GM13977 (cell line): ENCODE results near the gene BARX2.

Experiments
- DNase-seq: peaks from one replicate; pipeline ENCODE4 v3.0.0; 2012; ENCODE audit warnings: low spot score
- in situ Hi-C: fragments of 300-500 bp; cut with MboI; formaldehyde crosslinking; loops from one replicate; pipeline ENCODE4 v1.12.0; 2022; ENCODE audit warnings: low sequenced_read_pairs, low pct_unique_long_range_greater_than_20kb, mixed read lengths, inconsistent platforms; ENCODE audit not compliant: unreplicated experiment
- TF ChIP-seq, protein P1 (sequence below): IDR thresholded peaks from 2 replicates; pipeline ENCODE4 v1.5.1; 2012; ENCODE audit warnings: mild to moderate bottlenecking, control low read depth; ENCODE audit not compliant: insufficient read depth; ENCODE audit errors: extremely low read depth, missing control alignments

BARX2 gene

DNA sequence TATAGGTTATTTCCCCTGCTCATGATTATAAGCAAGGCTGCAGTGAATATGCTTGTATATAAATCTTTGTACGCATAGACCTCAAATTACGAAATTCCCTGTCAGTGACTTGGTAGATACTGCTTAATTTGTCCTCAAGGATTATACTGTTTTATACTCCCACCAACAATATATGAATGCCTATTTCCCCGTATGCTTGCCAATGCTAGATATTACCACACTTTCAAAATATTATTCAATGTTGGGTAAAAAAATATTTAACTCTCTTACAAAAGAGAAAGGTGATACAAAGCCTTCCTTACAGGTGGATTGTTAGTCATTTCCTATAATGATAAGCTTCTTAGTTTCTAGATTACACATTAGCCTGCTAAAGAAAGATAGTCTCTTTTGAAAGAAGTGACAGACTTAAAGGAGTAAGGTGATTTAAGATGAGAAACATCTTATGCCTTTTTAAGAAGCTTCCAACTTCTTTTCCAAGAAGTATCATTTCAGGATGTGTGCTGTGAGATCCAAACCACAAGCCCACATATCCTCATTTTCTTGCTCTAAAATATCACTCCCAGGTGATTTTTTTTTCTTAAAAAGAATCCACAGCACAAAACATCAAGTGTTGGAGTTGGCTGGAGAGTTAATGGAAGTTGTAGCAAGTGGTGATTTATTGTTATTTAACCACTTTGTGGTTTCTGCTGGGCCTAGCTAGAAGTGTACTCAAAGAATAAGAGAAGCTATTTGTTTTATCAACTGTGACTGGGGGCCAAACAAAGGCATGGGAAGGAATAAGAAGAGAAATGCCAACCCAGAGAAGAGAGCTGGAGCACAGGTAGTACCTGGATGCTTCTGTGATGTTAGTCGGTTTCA lies 59.2 kb downstream of the BARX2 start:
- TF ChIP-seq, protein P1, sequence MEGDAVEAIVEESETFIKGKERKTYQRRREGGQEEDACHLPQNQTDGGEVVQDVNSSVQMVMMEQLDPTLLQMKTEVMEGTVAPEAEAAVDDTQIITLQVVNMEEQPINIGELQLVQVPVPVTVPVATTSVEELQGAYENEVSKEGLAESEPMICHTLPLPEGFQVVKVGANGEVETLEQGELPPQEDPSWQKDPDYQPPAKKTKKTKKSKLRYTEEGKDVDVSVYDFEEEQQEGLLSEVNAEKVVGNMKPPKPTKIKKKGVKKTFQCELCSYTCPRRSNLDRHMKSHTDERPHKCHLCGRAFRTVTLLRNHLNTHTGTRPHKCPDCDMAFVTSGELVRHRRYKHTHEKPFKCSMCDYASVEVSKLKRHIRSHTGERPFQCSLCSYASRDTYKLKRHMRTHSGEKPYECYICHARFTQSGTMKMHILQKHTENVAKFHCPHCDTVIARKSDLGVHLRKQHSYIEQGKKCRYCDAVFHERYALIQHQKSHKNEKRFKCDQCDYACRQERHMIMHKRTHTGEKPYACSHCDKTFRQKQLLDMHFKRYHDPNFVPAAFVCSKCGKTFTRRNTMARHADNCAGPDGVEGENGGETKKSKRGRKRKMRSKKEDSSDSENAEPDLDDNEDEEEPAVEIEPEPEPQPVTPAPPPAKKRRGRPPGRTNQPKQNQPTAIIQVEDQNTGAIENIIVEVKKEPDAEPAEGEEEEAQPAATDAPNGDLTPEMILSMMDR = no peak
- DNase-seq = no peak
- in situ Hi-C loops = no loop called here

DNA sequence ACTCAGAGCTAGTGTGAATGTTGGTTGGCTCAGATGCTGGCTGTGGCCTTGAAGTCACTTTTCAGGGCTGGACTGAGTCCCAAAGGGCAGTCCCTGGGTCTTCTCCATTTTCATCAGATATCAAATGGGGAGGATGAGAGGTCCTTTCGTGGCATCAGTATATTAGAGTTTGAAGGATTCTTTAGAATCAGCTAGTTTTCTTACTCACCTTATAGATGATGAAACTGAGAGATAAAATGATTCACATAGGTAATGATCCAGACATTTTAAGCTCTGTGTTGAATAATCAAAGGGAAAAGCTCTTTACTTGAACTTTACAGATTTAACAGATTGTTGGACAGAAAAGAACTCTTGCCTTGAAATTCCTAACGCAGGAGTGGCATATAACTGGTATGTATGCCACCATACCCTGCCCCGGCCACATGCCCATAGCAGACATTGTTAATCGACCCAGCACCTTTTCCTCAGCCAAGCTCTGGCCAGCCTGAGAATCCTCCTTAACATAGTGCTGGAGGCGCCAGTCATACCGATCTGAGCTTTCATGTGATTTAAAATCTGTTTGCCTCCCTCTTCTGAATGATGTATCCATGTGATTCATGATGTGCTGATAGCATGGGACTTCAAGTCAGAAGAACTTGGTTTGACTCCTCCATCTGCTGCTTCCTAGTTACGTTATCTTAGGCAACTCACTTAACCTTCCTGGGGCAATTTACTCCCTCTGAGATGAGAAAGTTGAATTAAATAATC lies 60.0 kb downstream of the BARX2 start:
- TF ChIP-seq, protein P1 = no peak
- no peak for DNase-seq
- in situ Hi-C loops = no loop called here

DNA sequence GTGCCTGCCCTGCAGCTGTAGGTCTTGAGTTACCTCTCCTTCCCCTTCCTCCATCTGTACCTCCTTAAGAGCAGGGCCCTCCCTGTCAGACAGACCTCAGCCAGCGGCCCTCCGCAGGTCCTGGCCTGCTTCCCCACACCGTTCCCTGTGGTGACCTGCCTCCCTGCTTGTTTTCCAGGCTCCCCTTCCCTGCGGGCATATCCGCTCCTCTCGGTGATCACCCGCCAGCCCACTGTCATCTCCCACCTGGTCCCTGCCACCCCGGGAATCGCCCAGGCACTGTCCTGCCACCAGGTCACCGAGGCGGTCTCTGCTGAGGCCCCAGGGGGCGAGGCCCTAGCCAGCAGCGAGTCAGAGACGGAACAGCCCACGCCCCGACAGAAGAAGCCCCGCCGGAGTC lies 60.9 kb downstream of the BARX2 start:
- no peak for DNase-seq
- in situ Hi-C loops = no loop called here
- TF ChIP-seq, protein P1 = no peak

DNA sequence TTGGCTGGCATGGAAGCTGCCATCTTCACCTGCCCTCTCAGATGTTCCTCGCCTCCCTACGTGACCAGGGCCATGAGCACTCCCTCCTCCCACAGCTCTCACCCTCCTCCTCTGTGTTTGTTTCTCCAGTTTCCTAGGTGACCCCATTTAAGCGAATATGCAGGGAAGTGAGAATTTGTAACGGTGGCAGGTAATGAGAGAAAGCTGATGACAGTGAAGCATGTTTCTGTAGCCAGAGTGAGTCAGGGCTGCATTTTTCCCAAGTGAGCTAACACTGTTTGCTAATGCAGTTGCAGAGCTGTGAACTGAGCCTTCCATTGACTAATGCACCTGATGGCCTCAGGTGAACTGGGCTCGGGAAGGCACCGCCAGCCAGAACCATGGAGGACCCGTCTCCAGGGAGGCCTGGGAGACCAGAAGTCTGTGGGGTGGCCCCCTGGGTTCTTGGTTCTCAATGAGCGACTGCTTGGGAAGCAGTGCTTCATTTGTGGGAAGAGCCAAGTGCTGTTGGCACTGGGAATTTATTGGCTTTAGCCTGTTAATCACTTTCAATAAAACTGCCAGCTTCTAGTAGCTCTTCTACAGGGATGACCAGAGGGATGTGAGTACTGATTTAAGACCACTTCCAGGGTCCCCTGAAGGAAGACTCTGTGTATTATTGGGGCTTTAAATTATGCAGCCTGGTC lies 64.5 kb downstream of the BARX2 start:
- TF ChIP-seq, protein P1 = no peak
- in situ Hi-C loops = no loop called here
- DNase-seq = no peak

DNA sequence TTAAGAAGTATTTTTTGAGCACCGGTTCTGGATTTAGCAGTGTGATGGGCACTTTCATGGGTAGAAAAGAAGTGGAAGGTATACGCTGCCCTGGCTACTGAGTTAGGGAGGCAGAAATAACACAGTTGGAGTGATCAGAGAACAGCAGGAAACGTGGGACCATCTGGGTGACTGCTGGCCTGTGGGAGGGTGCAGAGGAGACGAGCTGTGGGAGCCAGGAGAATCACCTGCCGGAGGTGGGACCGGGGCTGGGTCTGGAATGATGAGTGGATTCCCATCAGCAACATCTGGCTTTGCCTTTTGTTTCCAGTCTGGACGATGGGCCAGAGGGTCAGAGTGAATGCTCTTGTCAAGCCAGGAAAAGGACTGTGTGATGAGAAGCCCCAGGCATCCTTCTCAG lies 66.5 kb downstream of the BARX2 start:
- no peak for DNase-seq
- TF ChIP-seq, protein P1 = no peak
- in situ Hi-C loops = no loop called here

DNA sequence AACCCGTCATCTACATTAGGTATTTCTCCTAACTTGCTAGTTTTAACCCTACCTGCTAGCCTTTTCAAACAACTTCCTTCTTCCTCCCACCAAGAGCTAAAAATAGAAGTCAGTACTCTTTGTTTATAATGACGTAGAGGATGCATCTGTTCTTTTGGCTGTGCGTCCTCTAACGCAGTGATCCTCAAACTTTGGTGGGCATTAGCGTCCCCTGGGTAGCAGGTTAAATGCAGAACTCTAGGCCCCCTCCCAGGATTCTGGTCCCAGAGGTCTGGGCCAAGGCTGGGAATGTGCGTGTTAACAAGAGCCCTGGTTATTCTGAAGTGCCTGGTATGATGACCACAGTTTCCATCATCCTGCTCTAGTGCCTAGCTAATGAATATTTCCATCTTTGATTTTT lies 67.6 kb downstream of the BARX2 start:
- TF ChIP-seq, protein P1 = no peak
- in situ Hi-C loops = no loop called here
- no peak for DNase-seq
